Esophagus muscularis mucosa (tissue), 4 donors: ENCODE measurements around the gene PEPD.

ENCODE experiments used
- EP300 ChIP-seq: sonication (generic); formaldehyde crosslinking; IDR thresholded peaks from one replicate; pipeline ENCODE4 v1.6.1; 2017; ENCODE audit warnings: antibody characterized with exemption
- POLR2A ChIP-seq: fragments of 450-650 bp; IDR thresholded peaks from one replicate; pipeline ENCODE4 v1.6.1; 2017; ENCODE audit warnings: antibody characterized with exemption, moderate library complexity, mild to moderate bottlenecking, low read depth
- TF ChIP-seq, protein P1 (sequence below), 3 experiments: fragments of 200-600 bp in 2 of 3; fragments of 450-650 bp in 1 of 3; sonication (generic) in 2 of 3; IDR thresholded peaks; one replicate each; pipeline ENCODE4 v1.5.1; 2017 to 2019; ENCODE audit warnings: antibody characterized with exemption in 3 of 3, mild to moderate bottlenecking in 2 of 3, moderate library complexity in 1 of 3

GRCh38 chr19:33556261-33556660 lies 34.7 kb upstream of the PEPD start:
- TF ChIP-seq, protein P1, sequence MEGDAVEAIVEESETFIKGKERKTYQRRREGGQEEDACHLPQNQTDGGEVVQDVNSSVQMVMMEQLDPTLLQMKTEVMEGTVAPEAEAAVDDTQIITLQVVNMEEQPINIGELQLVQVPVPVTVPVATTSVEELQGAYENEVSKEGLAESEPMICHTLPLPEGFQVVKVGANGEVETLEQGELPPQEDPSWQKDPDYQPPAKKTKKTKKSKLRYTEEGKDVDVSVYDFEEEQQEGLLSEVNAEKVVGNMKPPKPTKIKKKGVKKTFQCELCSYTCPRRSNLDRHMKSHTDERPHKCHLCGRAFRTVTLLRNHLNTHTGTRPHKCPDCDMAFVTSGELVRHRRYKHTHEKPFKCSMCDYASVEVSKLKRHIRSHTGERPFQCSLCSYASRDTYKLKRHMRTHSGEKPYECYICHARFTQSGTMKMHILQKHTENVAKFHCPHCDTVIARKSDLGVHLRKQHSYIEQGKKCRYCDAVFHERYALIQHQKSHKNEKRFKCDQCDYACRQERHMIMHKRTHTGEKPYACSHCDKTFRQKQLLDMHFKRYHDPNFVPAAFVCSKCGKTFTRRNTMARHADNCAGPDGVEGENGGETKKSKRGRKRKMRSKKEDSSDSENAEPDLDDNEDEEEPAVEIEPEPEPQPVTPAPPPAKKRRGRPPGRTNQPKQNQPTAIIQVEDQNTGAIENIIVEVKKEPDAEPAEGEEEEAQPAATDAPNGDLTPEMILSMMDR (IDR thresholded peaks at IDR 0.05) = no peak
- TF ChIP-seq POLR2A (no peak), EP300 (no peak)
